Endothelial cell of umbilical vein (primary cell): ENCODE data around the gene ADGRG1.

Experiments
- CTCF ChIP-seq, 2 donors: IDR thresholded peaks; 1 replicate in 1 of 2; 2 replicates in 1 of 2; pipeline ENCODE4 v1.5.1; 2011; ENCODE audit warnings: low read length in 2 of 2, mild to moderate bottlenecking in 2 of 2, moderate library complexity in 2 of 2, control low read depth in 1 of 2, inconsistent platforms in 1 of 2, low read depth in 1 of 2; ENCODE audit not compliant: insufficient read depth in 1 of 2; ENCODE audit errors: extremely low read depth in 1 of 2
- EZH2 ChIP-seq: IDR thresholded peaks from 2 replicates; pipeline ENCODE4 v1.6.1; 2012; ENCODE audit warnings: borderline replicate concordance, low read depth, mild to moderate bottlenecking, moderate library complexity, low read length, inconsistent platforms; ENCODE audit not compliant: severe bottlenecking
- POLR2A ChIP-seq: IDR thresholded peaks from 2 replicates; pipeline ENCODE4 v1.6.1; 2012; ENCODE audit warnings: low read depth, mild to moderate bottlenecking, control low read depth, low read length

- TF ChIP-seq POLR2A, result no peak
- TF ChIP-seq CTCF (IDR thresholded peaks at IDR 0.05; ENCODE audit: extremely low read depth in 1 of 2, insufficient read depth in 1 of 2, low read depth in 1 of 2, low read length in 2 of 2), result no peak
- no peak for TF ChIP-seq EZH2
These were observed 16.1 kb downstream of the ADGRG1 start for GRCh38 chr16:57644383-57645014.
